ENCODE data around the gene UBE2J2.

Gene UBE2J2

GRCh38 chr1:1231400-1232207, 42.0 kb downstream of the UBE2J2 start, which contains the start of gene SDF4:
SDF4 (minus strand) TSS chr1:1232001; CDS start chr1:1228772, 3,229 bp downstream.
- in situ Hi-C loops (cut with MboI; ENCODE audit: low sequenced_read_pairs): loop anchor here (25.0 kb wide), 1 partner anchor 94 kb away; no protein-coding TSS in a partner anchor

GRCh38 chr1:1230656-1231399, 42.8 kb downstream of the UBE2J2 start:
- in situ Hi-C loops (cut with MboI; ENCODE audit: low sequenced_read_pairs): loop anchor here (25.0 kb wide), 1 partner anchor 94 kb away; no protein-coding TSS in a partner anchor

DNA sequence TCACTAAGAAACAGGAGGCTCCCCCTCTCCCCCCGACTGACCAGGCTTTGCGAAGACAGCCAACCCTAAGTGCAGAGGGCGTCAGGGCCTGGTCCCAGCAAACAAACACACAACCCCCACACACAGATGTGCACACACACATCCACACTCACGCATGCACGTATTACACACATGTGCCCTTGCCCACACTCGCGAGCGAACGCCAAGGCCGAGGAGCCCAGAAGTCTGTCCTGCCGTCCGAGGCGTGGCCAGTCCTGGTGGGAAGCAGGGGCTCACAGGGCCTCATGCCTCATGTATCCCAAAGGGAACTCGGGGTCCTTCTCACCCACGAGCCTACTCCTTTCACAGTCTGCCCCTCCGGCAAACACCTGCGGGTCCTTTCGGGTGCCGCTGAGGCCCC, 43.9 kb downstream of the UBE2J2 start:
- in situ Hi-C loops (cut with MboI; ENCODE audit: low sequenced_read_pairs): loop anchor here (25.0 kb wide), 1 partner anchor 92 kb away; no protein-coding TSS in a partner anchor

- in situ Hi-C loops (cut with MboI; ENCODE audit: low sequenced_read_pairs): loop anchor here (25.0 kb wide), 1 partner anchor 91 kb away; no protein-coding TSS in a partner anchor
These were observed 44.9 kb downstream of the UBE2J2 start for GRCh38 chr1:1228596-1229321.

DNA sequence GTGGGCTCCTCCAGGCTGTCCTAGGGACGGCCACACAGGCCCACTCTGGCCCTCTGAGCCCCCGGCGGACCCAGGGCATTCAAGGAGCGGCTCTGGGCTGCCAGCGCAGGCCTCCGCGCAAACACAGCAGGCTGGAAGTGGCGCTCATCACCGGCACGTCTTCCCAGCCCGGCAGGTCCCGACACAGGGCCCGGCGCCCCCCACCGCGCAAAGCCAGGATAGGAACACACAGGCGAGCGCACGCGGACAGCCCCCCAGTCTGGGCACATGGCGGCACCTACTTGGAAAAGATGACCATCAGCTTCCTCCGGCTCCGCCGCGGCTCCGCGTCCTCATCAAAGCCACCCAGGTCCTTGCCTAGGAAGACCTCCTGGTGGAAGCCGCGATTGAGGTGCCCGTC, 45.5 kb downstream of the UBE2J2 start:
- in situ Hi-C loops (cut with MboI; ENCODE audit: low sequenced_read_pairs): loop anchor here (25.0 kb wide), 1 partner anchor 91 kb away; no protein-coding TSS in a partner anchor

GRCh38 chr1:1227386-1227785, 46.3 kb downstream of the UBE2J2 start:
- in situ Hi-C loops (cut with MboI; ENCODE audit: low sequenced_read_pairs): loop anchor here (25.0 kb wide), 1 partner anchor 90 kb away; no protein-coding TSS in a partner anchor

DNA sequence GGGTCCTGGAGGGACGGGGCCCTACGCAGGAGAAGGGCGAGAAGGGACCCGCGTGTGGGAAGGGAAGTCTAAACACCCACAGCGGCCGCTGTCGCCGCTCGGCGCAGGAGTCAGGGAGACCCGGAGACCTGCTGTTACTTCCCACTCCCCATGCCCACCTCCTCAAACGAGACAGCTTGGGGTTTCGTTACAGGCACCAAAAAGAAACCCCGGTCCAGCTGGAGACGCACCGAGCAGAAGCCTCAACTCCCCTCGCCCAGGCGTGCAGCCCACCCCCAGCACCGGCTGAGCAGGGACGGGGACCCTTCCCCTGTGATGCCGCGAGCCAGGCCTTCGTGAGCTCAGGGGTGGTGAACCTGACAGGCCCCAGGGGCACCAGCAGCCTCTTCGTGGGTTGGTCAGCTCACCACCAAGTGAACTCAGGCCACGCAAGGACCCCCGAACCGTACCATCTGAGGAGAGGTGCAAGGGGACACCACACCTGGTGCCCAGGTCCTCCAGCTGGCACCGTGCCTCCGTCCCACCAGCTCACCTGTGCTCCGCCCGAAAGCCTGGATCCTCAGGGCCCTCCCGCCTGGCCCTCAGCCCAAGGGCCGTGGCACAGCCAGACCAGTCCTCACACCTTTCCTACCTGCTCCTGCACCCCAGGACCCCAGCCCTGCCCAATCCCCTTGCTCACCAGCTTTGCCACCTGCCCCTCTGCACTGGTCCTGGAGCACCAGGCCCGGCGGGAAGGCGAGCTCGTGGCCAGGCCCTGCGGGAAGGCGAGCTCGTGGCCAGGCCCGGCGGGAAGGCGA, 46.9 kb downstream of the UBE2J2 start:
- in situ Hi-C loops (cut with MboI; ENCODE audit: low sequenced_read_pairs): loop anchor here (25.0 kb wide), 1 partner anchor 89 kb away; no protein-coding TSS in a partner anchor

DNA sequence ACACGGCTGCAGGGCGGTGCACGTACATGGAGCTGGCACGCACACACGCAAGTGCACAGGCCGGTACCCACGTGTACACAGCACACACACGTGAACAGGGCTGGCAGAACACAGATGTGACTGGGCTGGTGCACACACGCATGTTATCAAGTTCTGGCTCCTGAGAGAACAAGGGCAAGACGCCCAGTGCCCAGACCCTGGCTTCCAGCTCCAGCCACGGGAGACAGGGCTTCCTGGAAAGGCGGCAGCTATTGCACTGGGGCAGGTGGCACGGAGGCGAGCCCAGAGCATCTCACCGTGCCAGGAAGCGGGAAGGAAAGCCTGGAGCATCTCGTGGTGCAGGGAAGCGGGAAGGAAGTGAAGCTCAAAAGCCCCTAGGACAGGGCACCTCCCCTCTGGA, 47.7 kb downstream of the UBE2J2 start:
- in situ Hi-C loops (cut with MboI; ENCODE audit: low sequenced_read_pairs): loop anchor here (25.0 kb wide), 1 partner anchor 89 kb away; no protein-coding TSS in a partner anchor

DNA sequence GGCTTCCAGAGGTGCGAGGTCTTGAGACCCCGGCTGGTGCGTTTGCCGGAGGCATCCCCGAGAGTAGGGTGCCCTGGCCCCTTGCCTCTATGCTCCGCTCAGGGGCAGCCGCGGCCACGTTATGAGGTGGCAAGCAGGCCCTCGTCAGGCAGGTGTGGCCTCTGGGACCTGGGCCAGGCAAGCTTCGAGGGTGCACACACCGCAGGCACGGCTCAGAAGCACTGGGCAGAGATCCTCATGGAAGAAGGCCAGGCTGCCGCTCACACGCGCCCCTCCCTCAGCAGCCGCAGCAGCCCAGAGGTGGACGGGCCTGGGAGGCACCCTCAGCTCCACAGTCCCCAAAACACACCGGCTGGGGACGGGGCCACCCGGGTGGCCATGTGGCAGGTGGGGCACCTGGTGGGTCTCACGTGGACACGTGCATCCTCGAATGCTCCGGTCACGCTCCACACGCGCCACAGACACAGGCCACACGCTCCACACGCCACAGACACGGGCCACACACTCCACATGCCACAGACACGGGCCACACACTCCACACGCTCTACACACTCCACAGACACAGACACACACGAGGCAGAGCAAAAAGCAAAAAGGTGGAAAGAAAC, 48.3 kb downstream of the UBE2J2 start:
- in situ Hi-C loops (cut with MboI; ENCODE audit: low sequenced_read_pairs): loop anchor here (25.0 kb wide), 1 partner anchor 88 kb away; no protein-coding TSS in a partner anchor

DNA sequence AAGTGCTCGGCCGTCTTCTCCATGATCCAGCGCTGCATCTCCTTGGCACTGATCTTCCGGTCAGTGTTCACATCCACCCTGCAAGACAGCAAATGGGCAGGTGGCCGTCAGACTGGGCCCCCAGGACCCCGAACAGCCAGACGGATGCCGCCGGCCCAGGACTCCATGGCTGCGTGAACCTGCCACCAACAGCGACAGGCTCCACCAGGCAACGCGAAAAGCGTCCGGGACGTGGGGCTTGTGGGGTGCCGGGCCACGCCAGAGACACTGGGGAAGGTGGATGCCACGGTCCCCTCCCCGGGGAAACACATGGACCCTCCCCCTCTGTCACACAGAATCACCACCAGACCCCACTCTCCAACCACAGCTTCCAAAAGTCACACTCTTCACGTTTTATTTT, 49.8 kb downstream of the UBE2J2 start:
- in situ Hi-C loops (cut with MboI; ENCODE audit: low sequenced_read_pairs): no loop called here

DNA sequence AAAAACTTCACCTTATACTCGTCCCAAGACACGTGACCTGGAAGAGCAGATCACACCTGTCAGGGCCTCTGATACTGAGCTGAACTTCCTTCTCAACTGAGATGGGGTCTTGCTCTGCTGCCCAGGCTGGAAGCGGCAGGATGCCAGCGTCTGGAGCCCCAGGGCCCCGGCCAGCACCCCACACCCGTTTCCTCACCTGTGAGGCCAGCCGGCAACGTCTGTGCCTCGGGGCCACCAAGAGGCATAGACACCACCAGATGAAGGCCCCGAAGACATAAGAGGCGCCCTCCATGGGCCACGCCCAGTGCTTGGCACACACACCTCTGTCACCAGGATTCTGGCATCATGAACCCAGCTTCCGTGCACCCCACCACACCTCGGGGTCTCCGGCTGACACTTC, 50.3 kb downstream of the UBE2J2 start:
- in situ Hi-C loops (cut with MboI; ENCODE audit: low sequenced_read_pairs): no loop called here

DNA sequence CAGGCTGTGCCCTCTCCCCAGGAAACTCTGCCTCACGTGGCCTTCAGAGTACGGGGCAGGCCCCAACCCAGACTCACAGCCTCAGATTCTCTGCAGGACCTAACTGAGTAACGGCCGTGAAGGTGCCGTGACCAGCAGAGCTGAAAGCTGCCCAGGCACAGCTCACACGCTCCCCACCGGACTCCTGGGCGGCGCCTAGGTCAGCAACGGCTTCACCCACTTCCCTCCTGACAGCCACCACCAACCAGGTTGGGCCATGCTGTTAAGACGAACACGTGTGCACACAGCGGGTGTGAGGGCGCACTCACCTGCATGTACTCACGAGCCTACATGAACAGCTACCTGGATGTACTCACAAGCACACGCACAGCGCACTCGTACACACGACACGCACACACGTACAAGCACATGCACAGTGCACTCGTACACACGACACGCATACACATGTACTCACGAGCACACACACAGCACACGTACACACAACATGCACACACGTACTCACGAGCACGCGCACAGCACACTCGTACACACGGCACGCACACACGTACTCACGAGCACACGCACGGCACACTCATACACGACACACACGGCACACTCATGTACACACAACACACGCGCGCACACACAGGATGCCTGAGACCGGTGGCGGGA, 51.0 kb downstream of the UBE2J2 start:
- in situ Hi-C loops (cut with MboI; ENCODE audit: low sequenced_read_pairs): no loop called here

DNA sequence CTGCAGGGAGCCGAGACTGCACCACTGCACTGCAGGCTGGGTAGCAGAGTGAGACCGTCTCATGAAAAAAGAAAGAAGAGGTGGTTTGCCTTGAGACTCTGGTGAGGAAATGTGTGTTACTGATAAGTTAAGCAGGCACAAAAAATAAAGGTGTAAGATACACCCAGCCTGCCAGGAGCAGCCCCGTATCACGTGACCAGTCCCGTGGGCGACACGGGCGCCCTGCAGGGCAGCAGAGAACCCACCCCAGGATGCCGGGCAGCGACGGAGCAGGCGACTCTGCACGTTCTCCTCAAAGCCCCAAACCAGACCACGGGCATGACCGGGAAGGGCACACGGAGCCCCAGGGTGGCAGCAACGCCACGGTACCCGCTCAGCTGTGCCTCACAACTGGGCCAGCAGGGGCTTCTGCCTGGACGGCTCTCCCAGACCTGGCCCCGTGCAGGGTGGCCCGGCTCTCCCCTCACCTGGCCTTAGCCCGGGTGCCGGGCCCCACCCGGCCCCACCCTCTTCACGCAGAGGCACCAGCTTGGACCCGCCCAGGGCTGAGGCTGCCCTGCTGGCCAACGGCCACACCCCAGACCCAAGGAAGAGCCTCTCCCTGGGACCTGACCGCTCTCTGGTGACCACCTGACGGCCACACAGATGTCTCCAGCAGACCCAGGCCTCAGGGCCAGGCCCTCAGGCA, 51.6 kb downstream of the UBE2J2 start:
- in situ Hi-C loops (cut with MboI; ENCODE audit: low sequenced_read_pairs): no loop called here

GRCh38 chr1:1220197-1220596, 53.5 kb downstream of the UBE2J2 start:
- in situ Hi-C loops (cut with MboI; ENCODE audit: low sequenced_read_pairs): no loop called here

DNA sequence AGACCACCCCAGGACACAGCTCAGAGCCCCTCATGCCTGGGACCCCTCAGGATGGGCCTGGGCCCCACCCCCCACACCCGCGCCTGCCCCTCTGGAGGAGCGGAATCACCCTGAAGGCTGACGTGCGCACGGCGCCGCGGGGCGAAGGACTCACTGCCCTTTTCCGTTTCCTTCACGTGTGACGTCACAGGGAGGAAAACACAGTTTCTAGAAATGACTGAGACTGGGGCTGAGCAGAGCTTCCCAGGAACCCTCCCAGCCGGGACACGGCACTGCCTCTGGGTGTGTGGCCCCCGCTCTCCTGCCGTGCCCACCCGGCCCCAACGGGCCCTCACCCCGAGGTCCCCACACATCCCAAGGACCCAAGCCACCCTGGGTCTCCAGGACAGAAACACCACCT, 54.3 kb downstream of the UBE2J2 start:
- in situ Hi-C loops (cut with MboI; ENCODE audit: low sequenced_read_pairs): no loop called here

DNA sequence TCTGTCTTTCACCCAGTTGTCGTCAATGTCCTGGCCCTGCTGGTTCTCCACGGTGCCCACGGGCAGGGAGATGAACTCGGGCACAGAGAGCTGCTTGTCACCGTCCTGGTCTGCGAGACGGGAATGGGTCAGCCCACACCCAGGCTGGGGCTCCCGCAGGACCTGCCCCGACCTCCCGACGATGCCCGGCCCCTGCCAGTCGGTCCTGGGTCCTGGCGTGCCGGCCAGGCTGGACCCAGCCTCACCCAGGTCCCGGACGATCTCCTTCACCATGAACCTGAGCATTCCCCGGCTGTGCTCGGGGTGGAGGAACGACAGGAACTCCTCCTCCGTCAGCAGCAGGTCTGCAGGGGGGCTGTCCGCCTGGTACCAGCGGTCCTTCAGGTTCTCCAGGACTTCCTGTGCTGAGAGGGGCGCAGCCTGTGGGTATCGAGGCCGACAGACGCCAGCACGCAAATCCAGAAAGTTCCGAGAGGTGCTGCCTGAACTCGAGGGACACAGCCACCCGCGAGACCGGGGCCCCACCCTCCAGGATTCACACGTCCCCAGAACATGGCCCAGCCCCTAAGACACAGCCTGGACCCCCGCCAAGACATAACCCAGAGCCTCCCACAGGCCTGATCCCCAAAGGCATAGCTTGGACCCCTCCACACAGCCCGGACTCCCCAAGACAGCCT, 55.0 kb downstream of the UBE2J2 start:
- in situ Hi-C loops (cut with MboI; ENCODE audit: low sequenced_read_pairs): no loop called here

DNA sequence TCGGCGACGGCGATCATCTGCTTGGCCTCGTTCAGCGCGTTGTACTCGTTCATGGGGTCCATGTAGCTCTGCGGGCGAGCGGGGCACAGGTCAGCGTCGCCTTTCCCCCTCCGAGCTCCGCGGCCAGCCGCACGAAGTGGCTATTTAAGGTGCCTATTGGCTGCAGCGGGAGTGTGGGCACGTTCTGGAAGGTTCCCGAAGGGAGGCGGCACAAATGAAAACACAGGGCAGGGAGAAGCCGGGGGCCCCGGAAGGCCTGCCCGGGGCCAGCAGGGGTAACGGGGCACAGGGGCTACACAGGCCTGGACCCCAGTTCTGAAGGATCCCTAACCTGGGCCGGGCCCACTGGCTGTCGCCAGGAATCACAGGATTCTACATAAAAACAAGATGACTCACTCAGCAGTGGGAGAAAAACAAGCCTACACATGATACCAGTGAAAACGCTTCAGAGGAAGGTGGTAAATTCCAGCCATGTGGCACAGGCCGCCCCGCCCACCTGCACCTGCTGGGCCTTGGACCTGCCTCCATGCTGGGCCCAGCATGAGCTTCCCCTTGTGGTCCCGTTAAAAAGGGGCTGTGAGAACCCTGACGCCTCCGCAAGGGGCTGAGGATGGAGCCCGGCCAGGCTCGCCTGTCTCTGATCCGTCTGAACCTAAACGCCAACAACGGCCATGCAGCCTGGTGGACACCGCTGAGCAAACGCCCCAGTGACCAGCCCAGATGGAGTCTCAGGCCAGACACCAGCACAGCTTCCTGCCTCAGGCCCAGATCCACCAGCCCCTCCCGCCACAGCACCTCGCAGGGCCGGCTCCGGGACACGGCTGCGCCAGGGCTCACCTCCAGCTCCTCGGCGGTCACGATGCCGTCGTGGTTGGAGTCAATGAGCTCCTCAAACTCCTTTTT, 55.8 kb downstream of the UBE2J2 start:
- in situ Hi-C loops (cut with MboI; ENCODE audit: low sequenced_read_pairs): no loop called here
